Measurements from ENCODE around the gene EPS8L2.

Gene EPS8L2

DNA sequence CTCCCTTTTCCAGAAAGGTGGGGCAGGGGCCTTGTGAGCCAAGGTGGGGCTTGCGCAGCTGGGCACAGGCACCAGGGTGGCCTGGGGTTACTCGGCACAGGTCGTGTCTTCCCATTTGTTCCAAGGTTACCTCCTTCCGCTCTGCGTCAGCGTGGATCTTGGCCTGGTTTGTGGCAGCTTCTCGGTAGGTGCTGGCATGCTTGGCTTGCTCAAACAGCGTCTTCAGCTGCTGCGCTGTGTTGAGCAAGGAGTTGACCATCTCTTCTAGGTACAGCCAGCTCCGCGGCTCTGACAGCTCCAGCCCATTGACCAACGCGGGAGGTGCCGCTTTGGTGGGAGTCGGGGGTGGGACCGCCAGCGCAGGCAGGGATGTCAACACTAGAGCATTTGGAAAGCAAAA, 31.6 kb upstream of the EPS8L2 start:
- H3K4me3 ChIP-seq (ENCODE audit: low read depth, low read length): no peak overlapping the region
- no peak for DNase-seq (ENCODE audit: low read depth, low spot score)
- TF ChIP-seq, protein P1, sequence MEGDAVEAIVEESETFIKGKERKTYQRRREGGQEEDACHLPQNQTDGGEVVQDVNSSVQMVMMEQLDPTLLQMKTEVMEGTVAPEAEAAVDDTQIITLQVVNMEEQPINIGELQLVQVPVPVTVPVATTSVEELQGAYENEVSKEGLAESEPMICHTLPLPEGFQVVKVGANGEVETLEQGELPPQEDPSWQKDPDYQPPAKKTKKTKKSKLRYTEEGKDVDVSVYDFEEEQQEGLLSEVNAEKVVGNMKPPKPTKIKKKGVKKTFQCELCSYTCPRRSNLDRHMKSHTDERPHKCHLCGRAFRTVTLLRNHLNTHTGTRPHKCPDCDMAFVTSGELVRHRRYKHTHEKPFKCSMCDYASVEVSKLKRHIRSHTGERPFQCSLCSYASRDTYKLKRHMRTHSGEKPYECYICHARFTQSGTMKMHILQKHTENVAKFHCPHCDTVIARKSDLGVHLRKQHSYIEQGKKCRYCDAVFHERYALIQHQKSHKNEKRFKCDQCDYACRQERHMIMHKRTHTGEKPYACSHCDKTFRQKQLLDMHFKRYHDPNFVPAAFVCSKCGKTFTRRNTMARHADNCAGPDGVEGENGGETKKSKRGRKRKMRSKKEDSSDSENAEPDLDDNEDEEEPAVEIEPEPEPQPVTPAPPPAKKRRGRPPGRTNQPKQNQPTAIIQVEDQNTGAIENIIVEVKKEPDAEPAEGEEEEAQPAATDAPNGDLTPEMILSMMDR (IDR thresholded peaks at IDR 0.05; ENCODE audit: insufficient read depth, low read length, missing control alignments): no peak
- ChIA-PET CTCF (interaction anchor here (1.0 to 1.5 kb wide), 4 partner anchors 7 to 49 kb away, joined by 3 to 4 read pairs (median 4); no protein-coding TSS in a partner anchor), POLR2A (no interaction called here)

DNA sequence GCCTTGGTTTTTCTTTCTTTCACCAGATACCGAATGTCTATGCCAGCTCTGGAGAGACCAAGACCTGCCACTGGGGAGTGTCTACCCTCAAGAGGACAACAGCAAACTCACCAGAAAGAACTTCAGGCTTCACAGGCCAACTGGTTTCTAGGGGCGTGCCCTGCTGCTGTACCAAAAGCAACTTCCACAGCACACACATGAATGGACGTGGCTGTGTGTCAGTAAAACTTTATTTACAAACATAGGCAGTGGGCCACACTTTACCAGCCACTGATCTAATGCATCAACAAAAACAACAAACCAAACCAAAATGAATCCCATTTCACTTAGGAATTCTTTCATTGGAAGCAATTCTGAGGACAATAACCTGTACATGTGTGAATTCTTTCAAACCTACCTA, 27.7 kb upstream of the EPS8L2 start:
- no peak overlapping the region for H3K4me3 ChIP-seq (ENCODE audit: low read depth, low read length)
- TF ChIP-seq, protein P1 (IDR thresholded peaks at IDR 0.05; ENCODE audit: insufficient read depth, low read length, missing control alignments): no peak
- ChIA-PET POLR2A (no interaction called here), CTCF (interaction anchor here (1.7 kb wide), 1 partner anchor 69 kb away, joined by 3 read pairs; the partner anchor contains the start of gene TALDO1)
- no peak for DNase-seq (ENCODE audit: low read depth, low spot score)

DNA sequence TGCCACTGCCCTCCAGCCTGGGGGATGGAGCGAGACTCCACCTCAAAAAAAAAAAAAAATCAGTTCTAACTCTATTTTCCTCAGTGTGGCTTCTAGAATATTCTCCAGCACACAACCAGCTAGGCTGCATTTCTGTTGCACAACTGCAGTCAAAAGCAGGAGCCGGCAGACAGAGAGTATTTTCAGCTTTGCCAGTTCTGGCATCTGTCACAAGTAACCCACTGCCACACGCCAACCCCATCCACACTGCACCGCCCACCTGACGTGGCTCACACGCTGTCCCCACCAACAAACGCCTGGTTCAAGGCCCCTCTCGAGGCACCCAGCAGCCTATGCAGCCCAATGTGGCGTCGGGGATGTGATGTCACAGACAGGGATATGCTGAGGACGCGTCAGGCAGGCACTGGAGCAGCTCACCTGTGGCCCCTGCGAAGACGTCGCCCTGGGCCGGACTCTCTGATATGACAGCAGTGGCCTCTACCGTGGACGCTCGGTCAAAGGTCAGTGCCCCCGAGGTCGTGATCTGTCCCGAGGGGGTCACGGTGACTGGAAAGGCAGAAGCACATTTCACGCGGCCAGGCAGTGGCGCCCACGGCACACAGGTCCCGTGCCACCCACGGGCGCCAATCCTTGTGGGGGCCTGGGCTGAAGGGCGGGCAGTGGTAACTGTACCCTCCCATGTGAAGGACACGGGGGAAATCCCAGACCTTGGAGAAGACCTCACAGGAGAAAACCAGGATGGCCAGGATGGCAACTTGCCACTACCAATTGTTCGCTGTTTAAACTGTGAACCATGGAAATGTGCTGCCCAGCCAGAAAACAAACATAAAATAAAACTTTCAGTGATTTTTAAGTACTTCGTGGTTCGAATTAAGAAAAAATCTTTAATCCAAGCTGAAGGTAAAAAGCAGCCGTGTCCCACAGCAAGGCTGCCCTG, 26.5 kb upstream of the EPS8L2 start:
- no peak for DNase-seq (ENCODE audit: low read depth, low spot score)
- POLR2A ChIA-PET: no interaction called here
- TF ChIP-seq, protein P1 (IDR thresholded peaks at IDR 0.05; ENCODE audit: insufficient read depth, low read length, missing control alignments): no peak
- CTCF ChIA-PET: interaction anchor here (1.0 to 1.1 kb wide), 2 partner anchors 12 kb away, joined by 3 read pairs; no protein-coding TSS in a partner anchor
- H3K4me3 ChIP-seq (ENCODE audit: low read depth, low read length): no peak overlapping the region

DNA sequence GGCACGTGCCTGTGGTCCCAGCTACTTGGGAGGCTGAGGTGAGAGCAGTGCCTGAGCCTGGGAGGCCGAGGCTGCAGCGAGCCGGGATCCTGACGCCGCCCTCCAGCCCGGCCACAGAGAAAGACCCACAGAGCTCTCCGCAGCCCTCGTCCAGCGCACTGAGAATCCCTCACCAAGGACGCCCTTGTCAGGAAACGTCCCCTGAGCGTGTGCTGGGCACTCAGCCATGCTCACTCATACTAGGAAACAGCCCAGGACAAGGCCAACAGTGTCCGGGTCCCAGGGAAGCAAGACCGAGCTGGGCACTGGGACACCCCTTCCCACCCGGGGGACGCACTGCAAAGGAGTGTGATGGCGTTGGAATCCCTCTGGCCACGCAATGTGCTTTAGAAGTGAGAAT, 25.6 kb upstream of the EPS8L2 start:
- CTCF ChIA-PET: interaction anchor here (1.1 kb wide), 1 partner anchor 11 kb away, joined by 3 read pairs; no protein-coding TSS in a partner anchor
- TF ChIP-seq, protein P1 (IDR thresholded peaks at IDR 0.05; ENCODE audit: insufficient read depth, low read length, missing control alignments): no peak
- POLR2A ChIA-PET: no interaction called here
- no peak overlapping the region for H3K4me3 ChIP-seq (ENCODE audit: low read depth, low read length)
- DNase-seq (ENCODE audit: low read depth, low spot score): no peak

DNA sequence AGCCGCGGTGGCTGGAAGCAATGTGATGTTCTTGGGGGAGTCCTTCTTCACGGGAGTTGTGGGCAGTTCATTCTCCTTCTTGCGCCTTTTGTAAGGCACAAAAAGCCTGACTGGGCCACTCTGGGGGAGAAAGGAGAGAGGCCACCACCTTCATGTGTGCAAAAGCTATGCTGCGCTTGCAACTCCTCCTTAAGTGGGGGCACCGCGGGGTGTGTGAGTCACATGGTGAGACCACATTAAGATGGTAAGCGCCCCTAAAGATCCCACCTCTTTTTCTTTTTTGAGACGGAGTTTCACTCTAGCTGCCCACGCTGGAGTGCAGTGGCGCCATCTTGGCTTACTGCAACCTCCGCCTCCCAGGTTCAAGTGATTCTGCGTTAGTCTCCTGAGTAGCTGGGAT, 25.1 kb upstream of the EPS8L2 start:
- no peak overlapping the region for H3K4me3 ChIP-seq (ENCODE audit: low read depth, low read length)
- CTCF ChIA-PET: interaction anchor here (1.1 kb wide), 2 partner anchors 10 to 15 kb away, joined by 3 read pairs; no protein-coding TSS in a partner anchor
- no peak for DNase-seq (ENCODE audit: low read depth, low spot score)
- TF ChIP-seq, protein P1 (IDR thresholded peaks at IDR 0.05; ENCODE audit: insufficient read depth, low read length, missing control alignments): no peak
- POLR2A ChIA-PET: no interaction called here

DNA sequence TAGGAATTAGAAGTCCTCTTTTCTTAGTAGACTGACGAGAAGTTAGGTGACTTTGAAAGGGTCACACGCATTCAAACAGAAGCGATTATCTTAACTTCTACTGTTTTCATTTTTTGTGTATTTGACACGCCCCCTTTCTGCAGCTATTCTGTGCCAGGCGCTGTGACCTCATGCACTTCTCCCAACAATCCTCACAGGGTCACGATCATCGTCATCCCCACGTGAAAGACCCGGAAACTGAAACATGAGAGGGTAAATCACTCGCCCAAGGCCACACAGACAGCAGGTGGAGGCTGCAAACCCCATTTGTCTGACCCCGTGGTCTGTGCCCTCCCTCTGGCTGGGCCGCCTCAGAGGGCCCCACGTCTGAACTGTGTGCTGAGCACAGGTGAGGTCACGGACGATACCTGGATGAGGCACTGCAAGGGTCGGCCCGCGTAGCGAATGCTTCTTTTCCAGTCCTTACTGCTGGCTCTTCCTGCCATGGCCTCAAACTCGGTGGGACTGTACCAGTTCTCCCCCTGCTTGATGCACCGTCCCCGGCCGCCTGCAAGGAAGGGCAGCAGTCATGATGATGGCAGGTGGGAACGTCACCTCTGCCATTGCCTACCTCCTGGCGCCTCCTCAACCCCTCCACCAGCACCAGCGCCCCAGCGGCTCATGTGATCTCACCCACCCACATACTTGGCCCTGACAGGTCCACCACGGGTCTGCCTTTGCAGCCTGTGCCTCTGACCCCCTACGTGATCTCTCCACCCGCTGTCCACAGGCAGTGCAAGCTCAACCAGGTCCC, 19.4 kb upstream of the EPS8L2 start:
- no peak overlapping the region for H3K4me3 ChIP-seq (ENCODE audit: low read depth, low read length)
- TF ChIP-seq, protein P1 (IDR thresholded peaks at IDR 0.05; ENCODE audit: insufficient read depth, low read length, missing control alignments): no peak
- CTCF ChIA-PET: no interaction called here
- no peak for DNase-seq (ENCODE audit: low read depth, low spot score)
- POLR2A ChIA-PET: no interaction called here
